Measurements from ENCODE around the gene UGDH. TPM values are rescaled to one million over a fixed set of nuclear protein-coding genes. Genes with fewer than 3 reads are reported as not detected.
"Not testable (repeated sequence)": the region's sequence is repeated elsewhere in the genome, so short reads cannot be mapped to it uniquely, and the experiment has no call there.

Gene UGDH
- total RNA-seq, 2 donors from 2014 or later: 33.0 to 36.7 TPM

DNA sequence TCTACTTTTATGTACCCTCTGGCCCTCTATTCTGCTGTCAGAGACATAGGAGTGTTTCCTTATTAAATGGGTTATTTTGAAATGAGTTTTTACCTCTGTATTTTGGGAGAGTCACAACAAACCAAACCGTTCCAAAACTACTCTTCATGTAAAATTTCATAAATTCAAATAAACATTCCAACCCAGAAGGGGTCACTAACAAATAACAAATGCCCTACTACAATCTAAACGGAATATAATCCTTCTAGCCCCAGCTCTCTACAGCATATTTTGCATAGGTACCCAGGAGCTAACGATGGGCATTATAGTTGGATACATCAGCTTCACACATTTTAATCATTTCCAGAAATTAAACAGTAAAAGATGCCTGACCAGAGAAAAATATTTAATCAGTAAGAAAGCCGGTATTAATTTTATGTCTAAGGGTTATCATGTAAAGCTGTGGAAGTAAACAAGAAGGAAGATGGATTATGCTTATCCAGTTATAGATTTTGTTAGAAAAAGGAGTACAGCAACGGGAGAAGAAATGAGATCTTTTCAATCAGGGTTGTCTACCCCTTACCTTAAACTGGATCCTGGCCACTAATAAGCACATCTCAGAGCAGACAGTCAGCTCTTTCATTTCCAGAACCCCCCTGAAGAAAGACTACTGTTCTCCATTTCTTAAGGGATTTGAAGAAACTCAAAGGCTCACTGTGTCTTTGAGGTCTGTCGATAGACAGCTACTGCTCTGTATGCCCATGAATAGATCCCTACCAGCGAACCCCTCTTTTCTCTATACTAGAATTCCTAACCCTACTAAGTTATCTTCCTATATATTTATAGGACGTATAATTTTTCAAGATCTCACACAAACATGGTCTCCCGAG lies 1.2 kb downstream of the UGDH start:
- peaks cover 21% of the 10 kb centered on the region for H3K4me1 Mint-ChIP-seq (ENCODE audit: low read depth)
- peaks cover 3 to 8% of the 10 kb centered on the region in 2 donors for H3K9me3 Mint-ChIP-seq
- H3K27me3 Mint-ChIP-seq (ENCODE audit: low read depth): no peaks in the 10 kb centered on the region
- H3K27ac Mint-ChIP-seq: peak overlapping the region; percentile 95
- DNase-seq: no peak
- peaks cover 8 to 10% of the 10 kb centered on the region in 2 donors for H3K36me3 Mint-ChIP-seq (ENCODE audit: insufficient read depth in 2 of 2)
- ATAC-seq (replicated peaks in 1 of 2): no peak
- H3K4me3 Mint-ChIP-seq: peak overlapping the region; percentile 98 to 99

DNA sequence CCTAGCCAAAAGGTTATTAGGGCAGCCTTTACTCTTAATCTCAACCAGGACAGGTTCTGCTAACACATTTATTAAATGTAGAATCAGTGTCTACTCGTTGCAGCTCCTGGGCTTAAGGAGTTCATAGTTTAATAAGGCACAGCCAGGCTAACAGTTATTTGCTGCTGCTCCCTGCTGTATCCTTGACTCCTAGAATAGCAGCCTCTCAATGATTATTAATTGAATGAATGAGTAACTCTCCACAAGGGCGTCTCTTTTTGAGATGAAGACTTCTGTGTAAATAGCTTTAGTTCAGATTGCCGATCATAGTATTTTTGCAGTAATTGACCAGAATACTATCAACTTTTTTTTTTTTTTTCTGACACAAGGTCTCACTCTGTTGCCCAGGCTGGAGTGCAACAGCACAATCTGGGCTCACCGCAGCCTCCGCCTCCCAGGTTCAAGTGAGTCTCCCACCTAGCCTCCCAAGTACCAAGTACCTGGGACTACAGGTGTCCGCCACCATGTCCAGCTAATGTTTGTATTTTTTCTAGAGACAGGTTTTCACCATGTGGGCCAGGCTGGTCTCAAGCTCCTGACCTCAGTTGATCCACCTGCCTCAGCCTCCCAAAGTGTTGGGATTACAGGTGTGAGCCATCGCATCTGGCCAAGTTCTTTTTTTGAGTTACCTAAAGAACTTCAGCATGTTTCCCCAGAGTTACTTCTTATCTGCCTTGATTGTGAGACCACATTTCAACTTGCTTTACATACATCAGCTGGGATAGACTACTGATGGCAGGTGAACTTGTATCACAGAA lies 2.9 kb downstream of the UGDH start:
- Mint-ChIP-seq H3K36me3 (ENCODE audit: insufficient read depth in 2 of 2) (peaks cover 0 to 4% of the 10 kb centered on the region in 2 donors), H3K27ac (no peak overlapping the region), H3K4me1 (ENCODE audit: low read depth) (peaks cover 21% of the 10 kb centered on the region), H3K27me3 (ENCODE audit: low read depth) (no peaks in the 10 kb centered on the region), H3K9me3 (no peaks in the 10 kb centered on the region), H3K4me3 (no peak overlapping the region)
- ATAC-seq (replicated peaks in 1 of 2): no peak
- no peak for DNase-seq

DNA sequence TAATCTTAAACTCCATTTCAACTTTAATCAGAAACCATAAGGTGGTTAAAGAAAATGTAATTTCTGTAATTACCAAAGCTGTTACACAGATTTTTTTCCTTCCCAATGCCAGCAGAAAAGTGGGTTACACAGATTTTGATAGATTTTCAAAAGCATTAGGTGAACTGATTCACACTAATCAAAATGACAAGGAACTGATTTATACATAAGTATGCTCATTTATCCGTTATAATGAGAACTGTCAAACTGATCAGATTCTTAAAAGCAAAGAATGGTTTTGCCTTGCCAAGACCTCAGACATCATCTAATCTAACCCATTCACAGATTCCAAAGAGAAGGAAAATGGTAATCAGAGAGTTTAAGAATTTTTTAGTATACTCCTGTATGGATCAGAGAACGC lies 5.2 kb downstream of the UGDH start:
- peaks cover 13% of the 10 kb centered on the region for H3K4me1 Mint-ChIP-seq (ENCODE audit: low read depth)
- peaks cover 0 to 2% of the 10 kb centered on the region in 2 donors for H3K36me3 Mint-ChIP-seq (ENCODE audit: insufficient read depth in 2 of 2)
- no peak overlapping the region for H3K27ac Mint-ChIP-seq
- ATAC-seq (replicated peaks in 1 of 2) (no peak), DNase-seq (no peak)
- H3K27me3 Mint-ChIP-seq (ENCODE audit: low read depth): no peaks in the 10 kb centered on the region
- H3K4me3 Mint-ChIP-seq: no peak overlapping the region
- no peaks in the 10 kb centered on the region for H3K9me3 Mint-ChIP-seq

DNA sequence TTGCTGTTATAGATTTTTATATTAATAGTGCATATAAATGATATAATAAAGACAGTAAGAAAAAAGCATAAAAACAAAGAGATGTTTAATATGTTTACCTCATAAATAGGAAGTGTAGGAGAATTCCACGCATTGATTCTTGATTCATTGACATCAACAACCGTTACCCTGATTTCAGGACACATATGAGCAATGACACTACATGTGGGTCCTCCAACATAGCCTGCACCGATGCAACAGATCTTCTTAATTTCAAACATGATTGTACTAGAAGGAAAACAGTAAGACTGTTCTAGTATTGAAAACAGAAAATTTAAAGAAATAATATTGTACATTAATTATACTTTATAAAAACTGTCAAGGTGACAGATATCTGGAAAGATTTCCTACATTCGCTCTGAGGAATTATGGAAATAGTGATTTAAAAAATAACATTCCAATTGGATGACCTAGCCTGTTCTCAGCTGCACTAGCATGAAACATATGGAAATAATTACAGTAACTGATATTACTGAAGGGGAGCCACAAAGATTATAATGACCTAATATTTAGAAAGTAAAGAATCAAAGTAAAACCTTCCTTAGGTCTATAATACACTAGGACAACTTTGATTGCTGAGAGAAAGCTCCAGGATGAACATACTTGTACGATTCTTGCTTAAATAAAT lies 5.9 kb downstream of the UGDH start:
- no peak for DNase-seq
- no peak for ATAC-seq (replicated peaks in 1 of 2)
- H3K36me3 Mint-ChIP-seq (ENCODE audit: insufficient read depth in 2 of 2): no peaks in the 10 kb centered on the region
- no peaks in the 10 kb centered on the region for H3K27me3 Mint-ChIP-seq (ENCODE audit: low read depth)
- H3K27ac Mint-ChIP-seq: no peak overlapping the region
- H3K4me1 Mint-ChIP-seq (ENCODE audit: low read depth): peaks cover 10% of the 10 kb centered on the region
- no peaks in the 10 kb centered on the region for H3K9me3 Mint-ChIP-seq
- no peak overlapping the region for H3K4me3 Mint-ChIP-seq

DNA sequence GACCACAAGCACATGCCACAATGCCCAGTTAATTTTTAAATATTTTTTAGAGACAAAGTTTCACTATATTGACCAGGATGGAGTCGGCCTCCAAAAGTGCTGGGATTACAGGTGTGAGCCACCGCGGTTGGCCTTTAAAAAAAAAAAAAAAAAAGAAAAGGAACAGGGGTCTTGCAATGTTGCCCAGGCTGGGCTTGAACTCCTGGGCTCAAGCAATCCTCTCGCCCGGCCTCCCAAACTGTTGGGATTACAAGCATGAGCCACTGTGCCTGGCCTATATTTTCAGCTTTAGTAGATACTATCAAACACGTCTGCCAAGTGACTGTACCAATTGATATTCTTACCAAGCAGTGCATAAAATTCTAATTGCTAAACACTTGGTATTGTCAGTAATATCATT lies 8.8 kb downstream of the UGDH start:
- ATAC-seq (replicated peaks in 1 of 2) (no peak), DNase-seq (no peak)
- Mint-ChIP-seq H3K4me1 (ENCODE audit: low read depth) (no peaks in the 10 kb centered on the region), H3K4me3 (no peak overlapping the region), H3K36me3 (ENCODE audit: insufficient read depth in 2 of 2) (peaks cover 0 to 2% of the 10 kb centered on the region in 2 donors), H3K9me3 (no peaks in the 10 kb centered on the region), H3K27ac (no peak overlapping the region), H3K27me3 (ENCODE audit: low read depth) (no peaks in the 10 kb centered on the region)

DNA sequence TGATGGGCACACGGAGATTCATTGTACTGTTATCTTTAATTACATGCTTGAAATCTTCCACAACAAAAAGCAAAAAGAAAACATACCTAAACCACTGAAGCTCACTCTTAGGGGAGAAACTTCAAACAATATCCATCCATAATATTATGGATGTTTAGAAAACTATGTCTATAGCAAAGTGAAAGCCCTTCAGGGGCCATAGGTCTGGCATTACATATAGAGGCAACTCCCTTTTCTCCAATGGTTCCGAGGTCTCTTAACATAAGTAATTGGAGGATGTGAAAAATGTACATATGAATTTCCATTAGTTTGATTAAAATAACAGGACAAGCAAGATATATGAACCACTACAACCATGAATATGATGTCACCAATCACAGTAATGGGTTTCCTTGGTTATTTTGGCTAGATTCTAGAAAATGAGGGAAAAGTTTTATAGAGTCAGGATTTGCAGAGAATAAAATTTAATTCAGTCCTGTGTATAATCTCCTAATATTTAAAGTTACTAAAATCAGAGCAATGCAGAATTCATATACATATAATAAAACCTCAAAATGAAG lies 10.8 kb downstream of the UGDH start:
- ATAC-seq (replicated peaks in 1 of 2): no peak

DNA sequence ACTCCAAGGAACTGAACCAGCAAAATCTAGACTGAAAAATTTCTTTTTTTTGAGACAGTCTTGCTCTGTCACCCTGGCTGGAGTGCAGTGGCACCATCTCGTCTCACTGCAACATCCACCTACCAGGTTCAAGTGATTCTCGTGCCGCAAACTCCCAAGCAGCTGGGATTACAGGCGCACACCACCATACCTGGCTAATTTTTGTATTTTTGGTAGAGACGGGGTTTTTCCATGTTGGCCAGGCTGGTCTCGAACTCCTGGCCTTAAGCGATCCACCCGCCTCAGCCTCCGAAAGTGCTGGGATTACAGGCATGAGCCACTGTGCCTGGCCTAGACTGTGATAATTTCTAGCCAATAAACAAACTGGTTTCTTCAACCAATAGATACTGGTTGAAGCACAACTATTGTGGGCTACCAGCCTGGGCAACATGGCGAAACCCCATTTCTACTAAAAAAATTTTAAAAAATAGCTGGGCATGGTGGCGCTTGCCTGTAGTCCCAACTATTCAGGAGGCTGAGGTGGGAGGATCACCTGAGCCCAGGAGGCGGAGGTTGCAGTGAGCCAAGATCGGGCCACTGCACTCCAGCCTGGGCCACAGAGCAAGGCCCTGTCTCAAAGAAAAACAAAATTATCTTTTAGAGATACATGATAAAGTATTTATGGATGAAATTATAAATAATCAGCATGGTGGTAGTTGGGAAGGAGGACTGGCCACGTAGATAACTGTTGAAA lies 11.4 kb downstream of the UGDH start:
- not testable (repeated sequence) for H3K36me3 Mint-ChIP-seq (ENCODE audit: insufficient read depth in 2 of 2); H3K27ac Mint-ChIP-seq; DNase-seq; H3K27me3 Mint-ChIP-seq (ENCODE audit: low read depth); H3K4me3 Mint-ChIP-seq; H3K9me3 Mint-ChIP-seq; H3K4me1 Mint-ChIP-seq (ENCODE audit: low read depth); ATAC-seq (replicated peaks in 1 of 2)

More for the DNA sequence above, 10.8 kb downstream of the UGDH start:
- Mint-ChIP-seq H3K27me3 (ENCODE audit: low read depth) (no peaks in the 10 kb centered on the region), H3K4me3 (no peak overlapping the region), H3K4me1 (ENCODE audit: low read depth) (no peaks in the 10 kb centered on the region), H3K36me3 (ENCODE audit: insufficient read depth in 2 of 2) (peaks cover 0 to 5% of the 10 kb centered on the region in 2 donors), H3K9me3 (no peaks in the 10 kb centered on the region), H3K27ac (no peak overlapping the region)
- DNase-seq: no peak

DNA sequence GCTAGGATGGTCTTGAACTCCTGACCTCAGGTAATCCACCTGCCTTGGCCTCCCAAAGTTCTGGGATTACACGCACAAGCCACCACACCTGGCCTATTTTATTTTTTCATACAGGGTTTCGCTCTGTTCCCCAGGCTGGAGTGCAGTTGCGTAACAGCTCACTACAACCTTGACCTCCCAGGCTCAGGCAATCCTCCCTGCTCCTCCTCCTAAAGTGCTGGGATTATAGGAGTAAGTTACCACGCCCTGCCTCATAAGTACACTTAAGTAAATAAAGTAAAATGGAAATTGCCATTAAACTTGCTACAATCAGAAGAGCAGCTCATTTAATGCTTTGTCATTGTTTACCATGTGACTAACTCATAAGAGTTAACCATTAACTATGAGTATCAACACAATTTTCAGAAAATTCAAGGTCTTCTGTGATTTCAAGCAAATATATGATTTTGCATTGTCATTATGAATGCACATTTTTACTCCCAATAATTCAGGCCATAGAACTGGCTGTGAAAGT lies 12.3 kb downstream of the UGDH start:
- no peak overlapping the region for H3K4me3 Mint-ChIP-seq
- DNase-seq: no peak
- H3K4me1 Mint-ChIP-seq (ENCODE audit: low read depth): no peaks in the 10 kb centered on the region
- H3K9me3 Mint-ChIP-seq: no peaks in the 10 kb centered on the region
- H3K27ac Mint-ChIP-seq: peak overlapping the region; percentile 23
- no peaks in the 10 kb centered on the region for H3K27me3 Mint-ChIP-seq (ENCODE audit: low read depth)
- peaks cover 0 to 5% of the 10 kb centered on the region in 2 donors for H3K36me3 Mint-ChIP-seq (ENCODE audit: insufficient read depth in 2 of 2)
- ATAC-seq (replicated peaks in 1 of 2): no peak

DNA sequence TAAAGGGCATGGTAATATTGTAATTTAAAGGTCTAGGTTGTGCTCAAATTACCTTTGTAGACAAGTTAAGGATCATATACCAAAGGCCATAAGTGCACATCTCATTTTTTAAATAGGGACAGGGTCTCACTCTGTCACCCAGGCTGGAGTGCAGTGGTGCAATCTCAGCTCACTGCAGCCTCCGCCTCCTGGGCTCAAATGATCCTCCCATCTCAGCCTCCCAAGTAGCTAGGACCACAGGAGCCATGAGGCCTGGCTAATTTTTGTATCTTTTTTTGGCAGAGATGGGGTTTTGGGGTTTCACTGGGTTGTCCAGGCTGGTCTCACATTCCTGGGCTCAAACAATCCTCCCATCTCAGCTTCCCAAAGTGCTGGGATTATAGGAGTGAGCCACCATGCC lies 13.0 kb downstream of the UGDH start:
- H3K9me3 Mint-ChIP-seq; H3K27ac Mint-ChIP-seq; H3K36me3 Mint-ChIP-seq (ENCODE audit: insufficient read depth in 2 of 2); H3K27me3 Mint-ChIP-seq (ENCODE audit: low read depth); ATAC-seq (replicated peaks in 1 of 2); DNase-seq; H3K4me1 Mint-ChIP-seq (ENCODE audit: low read depth); H3K4me3 Mint-ChIP-seq: not testable (repeated sequence)

DNA sequence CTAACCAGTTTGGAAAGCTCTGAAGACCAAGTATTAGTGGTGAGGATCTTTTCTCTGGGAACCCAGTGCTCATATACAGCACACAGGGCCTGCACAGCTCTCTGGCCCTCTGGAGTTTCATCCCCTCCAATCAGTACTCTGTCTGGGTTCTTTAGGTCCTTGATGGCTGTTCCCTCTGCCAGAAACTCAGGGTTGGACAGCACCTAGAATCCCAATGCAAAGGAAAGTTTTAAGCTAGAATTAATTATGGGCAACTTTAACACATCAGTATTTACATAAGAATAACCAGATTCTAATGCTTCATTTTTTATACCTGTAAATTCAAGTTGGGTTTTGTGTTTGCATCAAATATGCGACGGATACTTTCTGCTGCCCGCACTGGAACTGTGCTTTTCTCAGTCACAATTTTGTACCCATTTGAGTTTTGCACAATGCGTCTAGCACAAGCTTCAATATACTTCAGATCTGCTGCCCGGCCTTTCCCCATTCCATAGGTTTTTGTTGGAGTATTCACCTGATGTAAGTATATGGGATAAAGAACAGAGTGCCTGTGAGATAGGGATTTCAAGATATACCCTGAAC lies 16.8 kb downstream of the UGDH start:
- no peak for DNase-seq
- no peak for ATAC-seq (replicated peaks in 1 of 2)
- Mint-ChIP-seq H3K4me3 (no peak overlapping the region), H3K4me1 (ENCODE audit: low read depth) (no peaks in the 10 kb centered on the region), H3K9me3 (no peaks in the 10 kb centered on the region), H3K27me3 (ENCODE audit: low read depth) (no peaks in the 10 kb centered on the region), H3K27ac (no peak overlapping the region), H3K36me3 (ENCODE audit: insufficient read depth in 2 of 2) (peaks cover 0 to 11% of the 10 kb centered on the region in 2 donors)

DNA sequence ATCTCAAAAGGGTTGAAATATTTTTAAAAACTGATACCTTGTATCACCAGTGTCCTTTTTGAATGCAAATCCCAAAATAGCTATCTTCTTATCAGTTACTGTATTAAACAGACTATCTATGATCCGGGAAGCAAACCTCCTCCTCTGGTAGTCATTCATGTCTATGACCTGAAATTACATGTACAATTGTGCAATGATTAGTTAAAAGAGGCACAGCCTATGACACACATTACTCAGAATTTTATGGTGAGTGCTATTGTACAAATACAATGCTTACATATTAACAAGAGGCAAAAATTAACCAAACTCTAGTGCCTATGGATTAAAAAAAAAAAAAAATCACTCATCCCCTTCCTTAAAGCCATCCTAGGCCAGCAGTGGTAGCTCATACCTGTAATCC lies 21.7 kb downstream of the UGDH start:
- no peak for DNase-seq
- Mint-ChIP-seq H3K4me3 (no peak overlapping the region), H3K36me3 (ENCODE audit: insufficient read depth in 2 of 2) (peaks cover 3 to 9% of the 10 kb centered on the region in 2 donors), H3K4me1 (ENCODE audit: low read depth) (no peaks in the 10 kb centered on the region), H3K27ac (no peak overlapping the region), H3K9me3 (no peaks in the 10 kb centered on the region), H3K27me3 (ENCODE audit: low read depth) (no peaks in the 10 kb centered on the region)
- no peak for ATAC-seq (replicated peaks in 1 of 2)

DNA sequence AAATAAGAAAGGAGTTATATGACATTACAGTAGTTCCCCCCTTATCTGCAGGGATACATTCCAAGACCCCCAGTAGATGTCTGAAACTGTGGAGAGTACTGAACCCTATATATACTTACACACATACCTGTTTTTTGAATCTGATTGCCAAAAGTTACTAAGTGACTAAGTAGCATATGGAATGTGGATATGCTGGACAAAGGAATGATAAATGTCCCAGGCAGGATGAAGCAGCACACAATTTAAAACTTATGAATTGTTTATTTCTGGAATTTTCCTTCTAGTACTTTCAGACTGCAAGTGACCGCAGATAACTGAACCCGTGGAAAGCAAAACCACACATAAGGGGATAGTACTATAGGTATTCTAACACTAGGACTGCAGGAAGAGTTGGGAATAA lies 22.7 kb downstream of the UGDH start:
- Mint-ChIP-seq H3K9me3 (no peaks in the 10 kb centered on the region), H3K4me3 (no peak overlapping the region), H3K4me1 (ENCODE audit: low read depth) (no peaks in the 10 kb centered on the region), H3K36me3 (ENCODE audit: insufficient read depth in 2 of 2) (peaks cover 3 to 9% of the 10 kb centered on the region in 2 donors), H3K27ac (no peak overlapping the region), H3K27me3 (ENCODE audit: low read depth) (no peaks in the 10 kb centered on the region)
- DNase-seq (no peak), ATAC-seq (replicated peaks in 1 of 2) (no peak)

Data from activated T-cell treated with anti-CD3 and anti-CD28 coated beads, Interleukin-2, amount 50 U/mL, for 72 hours (primary cell).